ENCODE measurements around the gene TAP1. TPM values are rescaled to one million over a fixed set of nuclear protein-coding genes. Genes with fewer than 3 reads are reported as not detected.

The TAP1 gene
- total RNA-seq, 1 experiment from 2014 or later, result 75.1 TPM

DNA sequence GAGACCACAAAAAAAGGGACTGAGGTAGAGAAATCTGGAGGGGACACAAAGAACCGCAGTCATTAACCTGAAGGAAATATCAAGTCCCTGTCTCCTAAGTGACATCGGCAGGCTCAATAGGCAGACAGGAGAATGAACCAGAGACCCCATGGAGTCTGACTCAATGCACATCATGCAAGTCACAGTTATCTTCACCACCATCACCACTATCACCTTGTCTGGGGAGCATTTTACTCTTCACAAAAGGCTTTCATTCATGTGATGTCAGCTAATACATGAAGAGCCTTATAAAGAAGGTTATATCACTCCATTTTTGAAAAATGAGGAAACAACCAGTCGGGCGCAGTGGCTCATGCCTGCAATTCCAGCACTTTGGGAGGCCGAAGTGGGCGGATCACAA is 4.4 kb downstream of the TAP1 start:
- Mint-ChIP-seq H3K36me3 (ENCODE audit: insufficient read depth, unreplicated experiment) (peaks cover 50% of the 10 kb centered on the region), H3K4me3 (ENCODE audit: low read depth, unreplicated experiment) (no peak overlapping the region), H3K9me3 (ENCODE audit: low read depth, unreplicated experiment) (no peaks in the 10 kb centered on the region), H3K27ac (ENCODE audit: unreplicated experiment) (no peak overlapping the region), H3K27me3 (ENCODE audit: unreplicated experiment) (no peaks in the 10 kb centered on the region), H3K4me1 (ENCODE audit: low read depth, unreplicated experiment) (peaks cover 24% of the 10 kb centered on the region)
- no peak for TF ChIP-seq CTCF (IDR thresholded peaks at IDR 0.05; ENCODE audit: unreplicated experiment)
- intact Hi-C loops (cut with micrococcal nuclease; ENCODE audit: unreplicated experiment), result no loop called here
- no TSS peak for BruUV-seq (replicated peaks)
- DNase-seq, result no peak
- CTCF ChIA-PET, result interaction anchor here (0.7 kb wide), 1 partner anchor 11 kb away, joined by 3 read pairs; the partner anchor contains the start of gene TAP2

DNA sequence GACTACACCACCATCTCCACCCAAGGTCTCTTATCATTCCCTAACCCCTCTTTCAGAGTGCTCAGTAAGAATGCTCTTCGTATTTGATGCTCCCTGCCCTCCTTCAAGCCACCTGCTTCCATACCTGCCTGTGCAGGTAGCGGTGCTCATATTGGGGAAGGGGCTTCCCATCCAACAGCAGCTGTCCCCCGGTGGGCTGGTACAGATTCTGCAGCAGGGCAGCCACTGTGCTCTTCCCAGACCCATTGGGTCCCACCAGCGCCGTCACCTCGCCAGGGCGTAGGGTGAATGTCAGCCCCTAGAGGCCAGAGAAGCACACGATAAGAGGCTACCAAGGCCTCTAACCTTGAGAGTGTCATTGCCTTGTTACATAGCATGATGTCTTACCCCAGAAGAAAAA is 5.7 kb downstream of the TAP1 start:
- Mint-ChIP-seq H3K4me3 (ENCODE audit: low read depth, unreplicated experiment) (no peak overlapping the region), H3K27me3 (ENCODE audit: unreplicated experiment) (no peaks in the 10 kb centered on the region), H3K9me3 (ENCODE audit: low read depth, unreplicated experiment) (no peaks in the 10 kb centered on the region), H3K27ac (ENCODE audit: unreplicated experiment) (no peak overlapping the region), H3K36me3 (ENCODE audit: insufficient read depth, unreplicated experiment) (peaks cover 50% of the 10 kb centered on the region), H3K4me1 (ENCODE audit: low read depth, unreplicated experiment) (peaks cover 29% of the 10 kb centered on the region)
- DNase-seq, result no peak
- no peak for TF ChIP-seq CTCF (IDR thresholded peaks at IDR 0.05; ENCODE audit: unreplicated experiment)
- CTCF ChIA-PET, result no interaction called here
- intact Hi-C loops (cut with micrococcal nuclease; ENCODE audit: unreplicated experiment), result no loop called here
- no TSS peak for BruUV-seq (replicated peaks)

DNA sequence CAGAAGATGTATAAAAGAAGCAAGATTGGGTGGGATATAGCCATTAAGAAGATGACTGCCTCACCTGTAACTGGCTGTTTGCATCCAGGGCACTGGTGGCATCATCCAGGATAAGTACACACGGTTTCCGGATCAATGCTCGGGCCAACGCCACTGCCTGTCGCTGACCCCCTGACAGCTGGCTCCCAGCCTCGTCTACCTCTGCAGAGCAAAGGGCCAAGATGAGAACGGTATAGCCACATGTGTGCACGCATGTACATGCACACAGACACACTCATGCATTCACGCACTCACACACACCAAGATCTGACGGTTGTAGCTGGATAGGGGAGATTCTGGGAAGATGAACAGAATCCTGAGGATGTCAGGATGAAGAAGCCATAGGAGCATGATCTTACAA is 6.5 kb downstream of the TAP1 start:
- Mint-ChIP-seq H3K27ac (ENCODE audit: unreplicated experiment) (no peak overlapping the region), H3K36me3 (ENCODE audit: insufficient read depth, unreplicated experiment) (peaks cover 44% of the 10 kb centered on the region), H3K27me3 (ENCODE audit: unreplicated experiment) (no peaks in the 10 kb centered on the region), H3K9me3 (ENCODE audit: low read depth, unreplicated experiment) (no peaks in the 10 kb centered on the region), H3K4me3 (ENCODE audit: low read depth, unreplicated experiment) (no peak overlapping the region), H3K4me1 (ENCODE audit: low read depth, unreplicated experiment) (peaks cover 30% of the 10 kb centered on the region)
- intact Hi-C loops (cut with micrococcal nuclease; ENCODE audit: unreplicated experiment), result no loop called here
- TF ChIP-seq CTCF (IDR thresholded peaks at IDR 0.05; ENCODE audit: unreplicated experiment), result no peak
- BruUV-seq (replicated peaks), result no TSS peak
- CTCF ChIA-PET, result no interaction called here
- DNase-seq, result no peak

GRCh38 chr6:32845384-32845884 is 8.1 kb downstream of the TAP1 start:
- H3K36me3 Mint-ChIP-seq (ENCODE audit: insufficient read depth, unreplicated experiment), result peaks cover 55% of the 10 kb centered on the region

More at GRCh38 chr6:32845384-32845884, 8.1 kb downstream of the TAP1 start:
- H3K27me3 Mint-ChIP-seq (ENCODE audit: unreplicated experiment), result no peaks in the 10 kb centered on the region
- no peak overlapping the region for H3K27ac Mint-ChIP-seq (ENCODE audit: unreplicated experiment)
- TF ChIP-seq CTCF (IDR thresholded peaks at IDR 0.05; ENCODE audit: unreplicated experiment), result no peak
- no TSS peak for BruUV-seq (replicated peaks)
- CTCF ChIA-PET, result interaction anchor here (0.5 to 3.1 kb wide), 6 partner anchors 9 to 234 kb away, joined by 3 to 25 read pairs (median 8); partner anchors contain the start of genes PSMB9 and TAP1
- DNase-seq, result no peak
- no peaks in the 10 kb centered on the region for H3K9me3 Mint-ChIP-seq (ENCODE audit: low read depth, unreplicated experiment)
- H3K4me1 Mint-ChIP-seq (ENCODE audit: low read depth, unreplicated experiment), result peaks cover 26% of the 10 kb centered on the region
- intact Hi-C loops (cut with micrococcal nuclease; ENCODE audit: unreplicated experiment), result no loop called here
- no peak overlapping the region for H3K4me3 Mint-ChIP-seq (ENCODE audit: low read depth, unreplicated experiment)
